Stomach (tissue), 9 donors: Measurements from ENCODE around the gene CCR4. TPM values are rescaled to one million over a fixed set of nuclear protein-coding genes. Genes with fewer than 3 reads are reported as not detected.
"Not testable (repeated sequence)": the region's sequence is repeated elsewhere in the genome, so short reads cannot be mapped to it uniquely, and the experiment has no call there.

Experiments
- DNase-seq, 2 donors: peaks; one replicate each; pipeline versions ENCODE4 v3.0.0 to v3.0.0-alpha.2; 2013 to 2019
- H3K27ac ChIP-seq, 5 donors: fragments of 200-600 bp in 4 of 5; sonication (generic) in 4 of 5; one replicate each; pipeline ENCODE4 v1.5.1; 2013 to 2019; ENCODE audit warnings: mild to moderate bottlenecking in 1 of 5, moderate library complexity in 1 of 5
- H3K27me3 ChIP-seq, 3 donors: fragments of 200-600 bp; sonication (generic); one replicate each; pipeline ENCODE4 v1.5.1; 2017 to 2019; ENCODE audit warnings: mixed run types in 1 of 3
- H3K36me3 ChIP-seq, 4 donors: fragments of 200-600 bp; sonication (generic); 1 replicate in 3 of 4; 2 replicates in 1 of 4; pipeline ENCODE4 v1.5.1; 2016 to 2019
- H3K4me1 ChIP-seq, 4 donors: fragments of 200-600 bp; sonication (generic); one replicate each; pipeline ENCODE4 v1.5.1; 2016 to 2019
- H3K4me3 ChIP-seq, 4 donors: fragments of 200-600 bp; sonication (generic) in 3 of 4; one replicate each; pipeline ENCODE4 v1.5.1; 2016 to 2019; ENCODE audit warnings: mild to moderate bottlenecking in 1 of 4
- H3K9me3 ChIP-seq, 4 donors: fragments of 200-600 bp; sonication (generic); one replicate each; pipeline ENCODE4 v1.5.1; 2016 to 2019
- CTCF ChIP-seq, 7 experiments: fragments of 450-650 bp in 4 of 7; fragments of 200-600 bp in 3 of 7; sonication (generic) in 3 of 7; IDR thresholded peaks; one replicate each; pipeline ENCODE4 v1.5.1; 2016 to 2019; ENCODE audit warnings: antibody characterized with exemption in 7 of 7, control low read depth in 2 of 7, mild to moderate bottlenecking in 1 of 7
- EP300 ChIP-seq: sonication (generic); formaldehyde crosslinking; IDR thresholded peaks from one replicate; pipeline ENCODE4 v1.6.1; 2017; ENCODE audit warnings: antibody characterized with exemption
- POLR2A ChIP-seq, 4 donors: fragments of 450-650 bp; IDR thresholded peaks; one replicate each; pipeline ENCODE4 v1.6.1; 2016; ENCODE audit warnings: antibody characterized with exemption in 4 of 4, control low read depth in 2 of 4, mild to moderate bottlenecking in 1 of 4, moderate library complexity in 1 of 4
- POLR2AphosphoS5 ChIP-seq, 3 donors: sonication (generic); formaldehyde crosslinking; IDR thresholded peaks; one replicate each; pipeline ENCODE4 v1.6.1; 2016; ENCODE audit warnings: antibody characterized with exemption in 3 of 3
- WGBS, 5 donors: extraction: QIAGEN DNeasy Blood & Tissue Kit in 3 of 5; methylation state at CpG; one replicate each; pipeline versions ENCODE4 v1.1.5 to v1.1.7; 2013 to 2018; 5-methylcytosine and 5-hydroxymethylcytosine counted together
- intact Hi-C: fragments of 100-400 bp; cut with DNase I; formaldehyde crosslinking; loops from one replicate; pipeline ENCODE4 v1.15.1; 2023; ENCODE audit warnings: low total_unique reads
- polyA plus RNA-seq, 3 donors: library from polyadenylated mRNA; stranded (reverse); fragments of 200-250 nt; gene quantifications; one replicate each; pipeline ENCODE4 v1.2.3, GENCODE V29; 2013
- total RNA-seq, 5 donors: library from RNA; depleted of rRNA; stranded (reverse); fragments of >200 nt; gene quantifications; one replicate each; pipeline versions ENCODE4 v1.1.0 to v1.2.3, GENCODE V29; 2014 to 2016
- donor health status: healthy with polysubstance abuse.
- donor health status: Bipolar disorder and iron deficiency.
- donor health status: healthy.

CCR4 gene
- total and polyA plus RNA-seq, 8 donors, result 0.15 to 1.1 (median 0.37) TPM; not detected in 4

- Histone ChIP-seq H3K36me3 (no peaks in the 10 kb centered on the region), H3K27ac (no peak overlapping the region), H3K4me1 (no peaks in the 10 kb centered on the region), H3K4me3 (no peak overlapping the region), H3K9me3 (peaks cover 0 to 11% (median 6%) of the 10 kb centered on the region in 4 donors), H3K27me3 (no peaks in the 10 kb centered on the region)
- no peak for DNase-seq
- intact Hi-C loops, result no loop called here
- TF ChIP-seq EP300 (no peak), POLR2AphosphoS5 (IDR thresholded peaks at IDR 0.05) (no peak), POLR2A (IDR thresholded peaks at IDR 0.05) (no peak), CTCF (IDR thresholded peaks at IDR 0.05) (no peak)
- 80 to 94% (median 87%) methylated on average over 1 to 7 of the region's 7 CpGs for WGBS, 5 donors
Measured at GRCh38 chr3:32922078-32922477, 29.4 kb upstream of the CCR4 start.

GRCh38 chr3:32930161-32930560 lies 21.3 kb upstream of the CCR4 start:
- Histone ChIP-seq H3K4me3 (no peak overlapping the region), H3K9me3 (no peaks in the 10 kb centered on the region), H3K27me3 (no peaks in the 10 kb centered on the region), H3K27ac (no peak overlapping the region), H3K36me3 (no peaks in the 10 kb centered on the region), H3K4me1 (no peaks in the 10 kb centered on the region)
- no peak for DNase-seq
- TF ChIP-seq EP300 (no peak), POLR2A (IDR thresholded peaks at IDR 0.05) (no peak), POLR2AphosphoS5 (IDR thresholded peaks at IDR 0.05) (no peak), CTCF (IDR thresholded peaks at IDR 0.05) (no peak)
- intact Hi-C loops, result loop anchor here (10.0 kb wide), 1 partner anchor 195 kb away; no protein-coding TSS in a partner anchor
- 96 to 100% (median 98%) methylated on average over 3 of the region's 3 CpGs for WGBS, 5 donors

GRCh38 chr3:32931273-32931672 lies 20.2 kb upstream of the CCR4 start:
- intact Hi-C loops, result loop anchor here (10.0 kb wide), 1 partner anchor 196 kb away; no protein-coding TSS in a partner anchor
- 52 to 68% (median 54%) methylated on average over 2 of the region's 2 CpGs for WGBS, 5 donors

GRCh38 chr3:32934150-32934742 lies 17.2 kb upstream of the CCR4 start:
- 70 to 87% (median 80%) methylated on average over 5 of the region's 5 CpGs for WGBS, 5 donors
- DNase-seq, result peak; percentile 34 to 62
- TF ChIP-seq POLR2AphosphoS5 (IDR thresholded peaks at IDR 0.05) (no peak), CTCF (IDR thresholded peaks at IDR 0.05) (peak in 5 of 7 experiments; percentile 33 to 65 (median 60)), POLR2A (IDR thresholded peaks at IDR 0.05) (no peak)
- no peaks in the 10 kb centered on the region for H3K4me1 ChIP-seq
- H3K27ac ChIP-seq, result no peak overlapping the region
- H3K27me3 ChIP-seq, result no peaks in the 10 kb centered on the region
- H3K4me3 ChIP-seq, result no peak overlapping the region
- H3K9me3 ChIP-seq, result no peaks in the 10 kb centered on the region
- intact Hi-C loops, result loop anchor here (10.0 kb wide), 1 partner anchor 199 kb away; no protein-coding TSS in a partner anchor
- H3K36me3 ChIP-seq, result no peaks in the 10 kb centered on the region

More at GRCh38 chr3:32931273-32931672, 20.2 kb upstream of the CCR4 start:
- H3K27me3 ChIP-seq, DNase-seq, H3K9me3 ChIP-seq, H3K4me1 ChIP-seq, H3K36me3 ChIP-seq, H3K4me3 ChIP-seq, H3K27ac ChIP-seq: not testable (repeated sequence)

GRCh38 chr3:32937331-32937730 lies 14.1 kb upstream of the CCR4 start:
- Histone ChIP-seq H3K36me3 (no peaks in the 10 kb centered on the region), H3K27ac (no peak overlapping the region), H3K9me3 (no peaks in the 10 kb centered on the region), H3K27me3 (no peaks in the 10 kb centered on the region), H3K4me3 (no peak overlapping the region), H3K4me1 (no peaks in the 10 kb centered on the region)
- peak in 1 of 2 donors; percentile 15 for DNase-seq
- WGBS, 5 donors, result 40 to 67% (median 47%) methylated on average over 2 of the region's 2 CpGs
- TF ChIP-seq POLR2AphosphoS5 (IDR thresholded peaks at IDR 0.05), result no peak
- TF ChIP-seq POLR2A (IDR thresholded peaks at IDR 0.05), result no peak
- no peak for TF ChIP-seq EP300
- TF ChIP-seq CTCF (IDR thresholded peaks at IDR 0.05), result no peak
- intact Hi-C loops, result loop anchor here (10.0 kb wide), 1 partner anchor 203 kb away; no protein-coding TSS in a partner anchor

- H3K27me3 ChIP-seq, H3K4me1 ChIP-seq, H3K4me3 ChIP-seq, H3K9me3 ChIP-seq, H3K36me3 ChIP-seq, H3K27ac ChIP-seq, DNase-seq: not testable (repeated sequence)
- WGBS, 5 donors, result 92 to 98% (median 94%) methylated on average over 28 to 40 of the region's 40 CpGs
- intact Hi-C loops, result loop anchor here (10.0 kb wide), 1 partner anchor 205 kb away; no protein-coding TSS in a partner anchor
Measured at GRCh38 chr3:32939531-32940284, 11.7 kb upstream of the CCR4 start.
